ENCODE results near the gene LPP.

Gene LPP

GRCh38 chr3:188184160-188184559, 30.2 kb downstream of the LPP start:
- TF ChIP-seq GATA1 (IDR thresholded peaks at IDR 0.05; ENCODE audit: low read depth, low read length) (no peak), POLR2A (IDR thresholded peaks at IDR 0.05; ENCODE audit: low read length) (no peak)
- DNase-seq: no peak

- TF ChIP-seq POLR2A (IDR thresholded peaks at IDR 0.05; ENCODE audit: low read length) (no peak), GATA1 (IDR thresholded peaks at IDR 0.05; ENCODE audit: low read depth, low read length) (no peak)
- DNase-seq: no peak
Observed at GRCh38 chr3:188184649-188185048, 30.7 kb downstream of the LPP start.

DNA sequence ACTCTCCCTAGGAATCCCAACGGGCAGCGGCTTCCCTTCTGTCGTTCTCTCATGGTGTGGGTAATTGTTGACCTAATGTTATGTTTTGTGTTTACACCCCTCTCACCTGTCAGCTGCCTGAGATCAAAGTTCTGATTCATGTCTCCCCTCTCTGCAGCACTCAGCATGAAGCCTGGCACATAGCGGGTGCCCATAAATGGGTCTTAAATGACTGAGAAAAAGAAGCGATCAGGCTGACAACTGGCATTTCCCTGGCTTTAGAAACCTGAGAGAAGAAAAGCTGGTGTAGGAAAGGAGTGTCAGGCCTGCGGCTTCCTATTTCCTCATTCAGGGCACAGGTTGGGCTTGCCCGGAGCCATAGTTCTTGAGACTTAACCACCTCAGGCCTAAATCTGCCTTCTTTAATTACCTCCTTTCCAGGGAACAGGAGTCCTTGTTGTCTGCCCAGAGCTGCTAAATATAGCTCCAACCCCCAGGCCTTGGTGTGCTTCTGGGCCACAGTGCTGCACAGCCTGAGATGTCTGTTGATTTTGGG, 31.8 kb downstream of the LPP start:
- DNase-seq: no peak
- TF ChIP-seq GATA1 (IDR thresholded peaks at IDR 0.05; ENCODE audit: low read depth, low read length): no peak
- TF ChIP-seq POLR2A (IDR thresholded peaks at IDR 0.05; ENCODE audit: low read length): no peak

- TF ChIP-seq POLR2A (IDR thresholded peaks at IDR 0.05; ENCODE audit: low read length): no peak
- TF ChIP-seq GATA1 (IDR thresholded peaks at IDR 0.05; ENCODE audit: low read depth, low read length): no peak
- DNase-seq: no peak
Observed at GRCh38 chr3:188187053-188187452, 33.1 kb downstream of the LPP start.

DNA sequence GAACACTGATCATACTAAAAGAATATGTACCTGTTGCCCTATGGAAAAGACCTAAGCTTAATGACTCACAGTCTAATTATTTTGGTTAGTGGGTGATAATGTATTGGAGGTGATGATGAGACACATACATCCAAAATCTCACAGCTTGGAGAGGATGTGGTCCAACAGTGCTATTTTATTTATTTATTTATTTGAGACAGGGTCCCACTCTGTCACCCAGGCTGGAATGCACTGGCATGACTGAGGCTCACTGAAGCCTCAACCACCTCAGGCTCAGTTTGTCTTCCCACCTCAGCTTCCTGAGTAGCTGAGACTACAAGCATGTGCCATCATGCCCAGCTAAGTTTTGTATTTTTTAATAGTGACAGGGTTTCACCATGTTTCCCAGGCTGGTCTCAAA, 35.0 kb downstream of the LPP start:
- no peak for DNase-seq
- TF ChIP-seq GATA1 (IDR thresholded peaks at IDR 0.05; ENCODE audit: low read depth, low read length): no peak

DNA sequence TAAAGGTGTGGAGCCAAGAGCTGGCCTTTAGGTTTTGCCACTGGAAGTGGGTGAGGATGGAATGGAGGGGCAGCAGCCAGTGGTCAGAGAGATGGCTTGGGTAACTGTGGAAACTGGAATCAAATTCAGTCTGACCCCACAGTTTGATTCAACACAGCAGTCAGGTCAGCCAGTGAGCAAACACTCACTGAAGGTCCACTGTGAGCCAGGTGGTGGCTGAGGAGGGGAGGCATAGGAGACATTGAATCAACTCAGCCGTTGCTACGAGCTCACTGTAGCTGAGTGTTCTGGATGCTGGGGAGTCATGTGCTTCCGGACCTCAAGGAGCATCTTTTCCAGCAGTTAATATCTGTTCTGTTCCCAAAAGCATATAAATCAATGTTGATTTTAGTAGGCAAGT, 37.5 kb downstream of the LPP start:
- no peak for DNase-seq
- TF ChIP-seq GATA1 (IDR thresholded peaks at IDR 0.05; ENCODE audit: low read depth, low read length) (no peak), POLR2A (IDR thresholded peaks at IDR 0.05; ENCODE audit: low read length) (no peak)

DNA sequence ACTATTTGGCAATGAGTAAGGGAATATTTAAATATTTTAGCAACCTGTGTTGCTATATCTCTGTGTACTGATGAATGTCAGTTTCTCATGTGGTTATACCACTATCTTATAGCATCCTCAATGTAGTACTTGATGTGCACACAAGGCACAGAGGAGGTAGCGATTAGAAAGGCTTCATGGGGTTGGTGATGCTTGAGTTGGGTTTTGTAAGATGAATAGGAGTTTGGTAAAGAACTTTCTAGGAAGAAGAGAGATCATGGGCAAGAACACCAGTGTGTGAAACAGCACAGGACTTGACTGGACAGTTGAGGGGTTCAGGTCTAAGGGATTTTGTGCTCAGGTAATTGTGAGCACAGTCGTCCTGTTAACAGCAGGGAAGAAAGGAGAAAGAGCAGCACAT, 38.1 kb downstream of the LPP start:
- no peak for TF ChIP-seq POLR2A (IDR thresholded peaks at IDR 0.05; ENCODE audit: low read length)
- no peak for TF ChIP-seq GATA1 (IDR thresholded peaks at IDR 0.05; ENCODE audit: low read depth, low read length)

GRCh38 chr3:188194332-188194731, 40.4 kb downstream of the LPP start:
- DNase-seq: no peak
- TF ChIP-seq POLR2A (IDR thresholded peaks at IDR 0.05; ENCODE audit: low read length) (no peak), GATA1 (IDR thresholded peaks at IDR 0.05; ENCODE audit: low read depth, low read length) (no peak)

More for the DNA sequence above, 38.1 kb downstream of the LPP start:
- DNase-seq: no peak

DNA sequence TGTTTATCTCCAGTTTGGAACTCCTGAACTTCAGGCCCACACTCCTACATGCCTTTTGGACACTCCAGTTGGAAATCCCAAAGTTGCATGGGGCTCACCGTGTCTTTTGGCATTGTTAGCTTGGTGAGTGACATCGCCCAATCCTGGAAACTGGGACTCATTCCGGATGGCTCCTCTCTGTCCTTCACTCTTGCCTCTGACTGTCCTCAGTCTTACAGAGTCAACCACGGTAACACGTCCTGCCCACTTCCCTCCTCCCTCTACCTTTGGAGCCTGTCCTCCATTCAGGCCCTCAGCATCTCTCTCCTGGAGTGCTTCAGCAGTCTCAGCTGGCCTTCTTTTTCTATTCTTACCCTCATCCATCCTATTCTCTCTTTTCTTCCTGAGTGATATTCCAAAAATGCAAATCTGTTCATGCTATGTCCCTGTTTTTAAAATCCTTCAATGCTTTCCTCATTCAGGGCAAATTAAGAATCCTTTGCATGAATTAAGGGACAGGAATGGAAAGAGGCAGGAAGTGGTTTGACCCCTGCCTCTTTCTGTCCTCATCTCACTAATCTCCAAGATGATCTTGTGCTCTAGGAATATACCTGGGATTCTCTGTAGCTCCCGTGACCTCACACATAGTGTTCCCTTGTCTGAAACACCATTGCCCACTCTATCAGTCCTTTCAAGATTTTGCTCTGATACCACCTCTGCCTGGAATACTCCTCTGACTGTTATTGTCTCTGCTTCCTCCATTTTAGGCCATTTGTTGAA, 42.5 kb downstream of the LPP start:
- DNase-seq: no peak
- no peak for TF ChIP-seq POLR2A (IDR thresholded peaks at IDR 0.05; ENCODE audit: low read length)
- no peak for TF ChIP-seq GATA1 (IDR thresholded peaks at IDR 0.05; ENCODE audit: low read depth, low read length)

GRCh38 chr3:188197388-188197847, 43.5 kb downstream of the LPP start:
- no peak for DNase-seq
- TF ChIP-seq POLR2A (IDR thresholded peaks at IDR 0.05; ENCODE audit: low read length) (no peak), GATA1 (IDR thresholded peaks at IDR 0.05; ENCODE audit: low read depth, low read length) (no peak)

GRCh38 chr3:188198001-188198400, 44.0 kb downstream of the LPP start:
- no peak for TF ChIP-seq GATA1 (IDR thresholded peaks at IDR 0.05; ENCODE audit: low read depth, low read length)
- TF ChIP-seq POLR2A (IDR thresholded peaks at IDR 0.05; ENCODE audit: low read length): no peak
- no peak for DNase-seq

DNA sequence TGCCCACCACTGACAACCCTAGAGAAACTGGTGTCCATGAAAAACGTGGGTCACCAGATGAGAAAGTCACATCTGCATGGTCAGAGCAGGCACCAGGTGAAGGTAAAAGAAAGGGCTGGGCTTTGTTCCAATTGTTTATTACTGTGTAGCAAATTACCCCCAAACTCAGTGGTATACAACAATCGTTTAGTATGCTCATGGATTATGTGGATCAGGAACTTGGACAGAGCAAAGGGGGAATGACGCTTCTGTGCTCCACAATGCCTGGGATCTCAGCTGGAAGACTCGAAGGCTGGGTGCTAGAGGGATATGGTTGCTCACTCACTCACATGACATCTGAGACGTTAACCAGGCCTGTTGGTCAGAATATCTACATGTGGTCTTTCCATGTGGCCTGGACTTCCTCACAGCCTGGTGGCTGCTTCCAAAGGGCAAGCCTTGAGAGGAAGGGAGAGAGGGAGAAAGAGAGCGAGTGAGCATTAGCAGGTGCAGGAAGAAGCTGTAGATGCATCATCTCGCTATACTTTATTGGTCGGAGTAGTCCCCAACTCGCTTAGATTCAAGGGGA, 44.9 kb downstream of the LPP start:
- DNase-seq: no peak
- TF ChIP-seq GATA1 (IDR thresholded peaks at IDR 0.05; ENCODE audit: low read depth, low read length) (no peak), POLR2A (IDR thresholded peaks at IDR 0.05; ENCODE audit: low read length) (no peak)

- no peak for DNase-seq
- TF ChIP-seq POLR2A (IDR thresholded peaks at IDR 0.05; ENCODE audit: low read length) (no peak), GATA1 (IDR thresholded peaks at IDR 0.05; ENCODE audit: low read depth, low read length) (no peak)
Observed at GRCh38 chr3:188199386-188199785, 45.4 kb downstream of the LPP start.

- TF ChIP-seq POLR2A (IDR thresholded peaks at IDR 0.05; ENCODE audit: low read length): no peak
- no peak for TF ChIP-seq GATA1 (IDR thresholded peaks at IDR 0.05; ENCODE audit: low read depth, low read length)
- no peak for DNase-seq
Observed at GRCh38 chr3:188200481-188200880, 46.5 kb downstream of the LPP start.
